K562 (cell line): ENCODE results near the gene SDR39U1. TPM values are rescaled to one million over a fixed set of nuclear protein-coding genes. Genes with fewer than 3 reads are reported as not detected.

Experiments
- ATAC-seq: fragments of 200-7000 bp; cut with Tn5 transposase; 3 replicates; pipeline ENCODE4 v1.9.1; 2020; ENCODE audit warnings: moderate library complexity
- BruUV-seq: library from RNA; stranded (reverse); fragments of 400-500 nt; replicated peaks from 2 replicates; lab custom pipeline; 2021; lab: Mats Ljungman, UMichigan
- CTCF ChIA-PET: fragments of 300-600 bp; formaldehyde crosslinking; extraction: SDS; loops from one replicate; lab custom pipeline; 2021; ENCODE audit warnings: low intra/inter-chr PET ratio; lab: Yijun Ruan, JAX
- POLR2A ChIA-PET: fragments of 300-600, 350-650 bp; sonication (Branson Sonifier 250); formaldehyde crosslinking; extraction: SDS; loops from one replicate; lab custom pipeline; 2021; ENCODE audit warnings: antibody characterized with exemption, inconsistent platforms; lab: Yijun Ruan, JAX
- DNase-seq, 4 experiments: peaks; one replicate each; pipeline versions ENCODE4 v3.0.0 to v3.0.0-alpha.2; 2011 to 2018; ENCODE audit warnings: low spot score in 3 of 4, mixed read lengths in 3 of 4; ENCODE audit errors: extremely low read depth in 1 of 4
- FAIRE-seq: peaks from 2 replicates; lab custom pipeline; 2011; peaks lifted over from hg19 to GRCh38; lab: Jason Lieb, UNC
- H2AFZ ChIP-seq: 2 replicates; pipeline ENCODE4 v1.6.0; 2011; ENCODE audit warnings: low read depth, low read length, control low read depth, inconsistent platforms
- H3K27ac ChIP-seq: fragments of 200-600 bp; 3 replicates; pipeline ENCODE4 v1.8.0; 2011; ENCODE audit warnings: low read depth, mild to moderate bottlenecking, control low read depth, inconsistent platforms, low read length, moderate library complexity, mixed read lengths; ENCODE audit errors: extremely low read depth
- H3K27me3 ChIP-seq, 2 experiments: fragments of 300-600 bp in 1 of 2; 2 replicates in 1 of 2; 3 replicates in 1 of 2; pipeline versions ENCODE4 v1.6.0 to v1.8.0; 2011; ENCODE audit warnings: inconsistent platforms in 2 of 2, low read length in 2 of 2, mild to moderate bottlenecking in 1 of 2, mixed read lengths in 1 of 2, moderate library complexity in 1 of 2; ENCODE audit not compliant: control insufficient read depth in 2 of 2, insufficient read depth in 2 of 2
- H3K36me3 ChIP-seq: fragments of 300-600 bp; 3 replicates; pipeline ENCODE4 v1.8.0; 2011; ENCODE audit warnings: mild to moderate bottlenecking, low read length, inconsistent platforms; ENCODE audit not compliant: control insufficient read depth, insufficient read depth
- H3K4me1 ChIP-seq, 2 experiments: fragments of 200-600 bp in 1 of 2; replicated peaks in 1 of 2; 2 replicates in 1 of 2; 3 replicates in 1 of 2; pipeline versions ENCODE4 v1.5.1 to v1.8.0; 2011; ENCODE audit warnings: inconsistent platforms in 2 of 2, low read length in 2 of 2, mild to moderate bottlenecking in 1 of 2, mixed read lengths in 1 of 2, moderate library complexity in 1 of 2; ENCODE audit not compliant: control insufficient read depth in 2 of 2, insufficient read depth in 2 of 2
- H3K4me2 ChIP-seq: 2 replicates; pipeline ENCODE4 v1.6.1; 2011; ENCODE audit warnings: low read length, control low read depth, inconsistent platforms, mixed read lengths; ENCODE audit not compliant: insufficient read depth
- H3K4me3 ChIP-seq: fragments of 200-600 bp; sonication (generic), shearing (Covaris generic); 2 replicates; pipeline ENCODE4 v1.5.1; 2016; ENCODE audit warnings: control low read depth, inconsistent platforms
- H3K79me2 ChIP-seq: fragments of 200-600 bp; 3 replicates; pipeline ENCODE4 v1.8.0; 2011; ENCODE audit warnings: low read length, inconsistent platforms; ENCODE audit not compliant: control insufficient read depth, insufficient read depth
- H3K9ac ChIP-seq, 2 experiments: 2 replicates each; pipeline versions ENCODE4 v1.6.0 to v1.6.1; 2011; ENCODE audit warnings: low read depth in 2 of 2, low read length in 2 of 2, control low read depth in 1 of 2, inconsistent platforms in 1 of 2, mild to moderate bottlenecking in 1 of 2, mixed read lengths in 1 of 2; ENCODE audit not compliant: insufficient read depth in 1 of 2
- H3K9me1 ChIP-seq: one replicate; pipeline ENCODE4 v1.6.0; 2011; ENCODE audit warnings: inconsistent platforms, mild to moderate bottlenecking, low read length, moderate library complexity; ENCODE audit not compliant: control insufficient read depth, insufficient read depth
- H3K9me3 ChIP-seq: replicated peaks from 2 replicates; pipeline ENCODE4 v1.5.1; 2011; ENCODE audit warnings: low read depth, low read length, inconsistent platforms; ENCODE audit not compliant: control insufficient read depth, insufficient read depth
- H4K20me1 ChIP-seq: replicated peaks from 2 replicates; pipeline ENCODE4 v1.6.1; 2011; ENCODE audit warnings: low read length, inconsistent platforms, mixed read lengths; ENCODE audit not compliant: control insufficient read depth, insufficient read depth
- ATF1 ChIP-seq, 2 experiments: fragments of 450-650 bp in 1 of 2; IDR thresholded peaks; 2 replicates each; pipeline ENCODE4 v1.6.1; 2016; ENCODE audit warnings: missing compliant biosample characterization in 1 of 2, missing genetic modification characterization in 1 of 2
- DEAF1 ChIP-seq: fragments of 450-650 bp; formaldehyde crosslinking; IDR thresholded peaks from 2 replicates; pipeline ENCODE4 v1.4.0; 2020; ENCODE audit warnings: mild to moderate bottlenecking, moderate library complexity
- ETV6 ChIP-seq, 3 experiments: fragments of 150-350 bp in 1 of 3; sonication (generic) in 1 of 3; formaldehyde crosslinking in 1 of 3; IDR thresholded peaks; 2 replicates each; pipeline versions ENCODE4 v1.6.1 to v1.8.0; 2014 to 2022; ENCODE audit warnings: borderline replicate concordance in 2 of 3, low read depth in 2 of 3, antibody characterized with exemption in 1 of 3, low read length in 1 of 3, mild to moderate bottlenecking in 1 of 3, missing genetic modification reagents in 1 of 3
- EWSR1 ChIP-seq: fragments of 450-650 bp; IDR thresholded peaks from 2 replicates; pipeline ENCODE4 v1.6.1; 2018; ENCODE audit warnings: borderline replicate concordance, mild to moderate bottlenecking, low read depth, moderate library complexity; ENCODE audit not compliant: partially characterized antibody
- GABPA ChIP-seq: fragments of 200-800 bp; sonication (Bioruptor generic); conservative IDR thresholded peaks from 2 replicates; pipeline ENCODE4 v1.6.1; 2016; ENCODE audit warnings: low read depth, missing genetic modification characterization, missing compliant biosample characterization
- KDM1A ChIP-seq, 2 experiments: fragments of 450-650 bp; IDR thresholded peaks; 2 replicates each; pipeline ENCODE4 v1.6.1; 2016; ENCODE audit warnings: mild to moderate bottlenecking in 2 of 2
- MCM5 ChIP-seq: fragments of 450-650 bp; IDR thresholded peaks from 2 replicates; pipeline ENCODE4 v1.6.1; 2016; ENCODE audit warnings: low read depth
- MEF2D ChIP-seq: conservative IDR thresholded peaks from 2 replicates; pipeline ENCODE4 v1.6.1; 2016; ENCODE audit warnings: low read depth, missing genetic modification characterization, missing compliant biosample characterization
- MITF ChIP-seq: IDR thresholded peaks from 2 replicates; pipeline ENCODE4 v1.6.1; 2014; ENCODE audit warnings: antibody characterized with exemption
- SAFB ChIP-seq: fragments of 200-400 bp; formaldehyde crosslinking; IDR thresholded peaks from 2 replicates; pipeline ENCODE4 v1.6.1; 2017; ENCODE audit warnings: low read depth, low read length, borderline replicate concordance
- SMARCE1 ChIP-seq: fragments of 450-650 bp; IDR thresholded peaks from 2 replicates; pipeline ENCODE4 v1.7.1; 2016; ENCODE audit warnings: mild to moderate bottlenecking
- ZKSCAN3 ChIP-seq: fragments of 250-450 bp; sonication (Bioruptor Pico); IDR thresholded peaks from 2 replicates; pipeline ENCODE4 v1.4.0; 2020
- ZNF12 ChIP-seq: sonication (generic); formaldehyde crosslinking; IDR thresholded peaks from 2 replicates; pipeline ENCODE4 v1.4.0; 2020; ENCODE audit warnings: mild to moderate bottlenecking, missing genetic modification reagents
- ZNF140 ChIP-seq: fragments of 250-450 bp; sonication (Bioruptor Pico); IDR thresholded peaks from 2 replicates; pipeline ENCODE4 v1.8.0; 2021; ENCODE audit warnings: moderate library complexity, mild to moderate bottlenecking, inconsistent platforms
- ZNF507 ChIP-seq: conservative IDR thresholded peaks from 2 replicates; pipeline ENCODE4 v1.6.1; 2017; ENCODE audit warnings: missing genetic modification characterization, missing compliant biosample characterization
- ZNF586 ChIP-seq: fragments of 450-650 bp; formaldehyde crosslinking; conservative IDR thresholded peaks from 2 replicates; pipeline ENCODE4 v1.4.0; 2020; ENCODE audit warnings: mild to moderate bottlenecking, moderate library complexity
- WGBS: fragments of 100-300 bp; shearing (Covaris generic); methylation state at CpG from one replicate; pipeline ENCODE4 v1.1.6; 2016; ENCODE audit warnings: low coverage, mixed read lengths; ENCODE audit not compliant: insufficient coverage; ENCODE audit errors: missing lambda C conversion rate; 5-methylcytosine and 5-hydroxymethylcytosine counted together
- in situ Hi-C: fragments of 300-500 bp; cut with MboI; formaldehyde crosslinking; loops from 4 replicates; pipeline ENCODE4 v1.15.0; 2018; ENCODE audit warnings: inconsistent platforms, mixed read lengths
- intact Hi-C: fragments of 100-400 bp; cut with micrococcal nuclease; formaldehyde crosslinking; loops from 2 replicates; pipeline ENCODE4 v1.14.2; 2022
- polyA plus RNA-seq, 8 experiments: library from polyadenylated mRNA; depleted of rRNA in 4 of 8; stranded (reverse) in 5 of 8; unstranded in 3 of 8; fragments of >200 nt; fragmentation: Nextera tagmentation in 2 of 8; fragmentation: Illumina TruSeq in 1 of 8; extraction: Ambion mirVana in 2 of 8; extraction: Trizol in 1 of 8; gene quantifications; 2 replicates each; pipeline versions ENCODE4 v1.2.1 to v1.2.3, GENCODE V29; 2011 to 2014; ENCODE audit warnings: inconsistent platforms in 1 of 8, missing spikeins in 1 of 8
- total RNA-seq, 7 experiments: library from RNA; depleted of rRNA in 6 of 7; stranded (reverse); fragments of >200 nt in 6 of 7; fragmentation: Illumina TruSeq in 2 of 7; extraction: Trizol in 2 of 7; gene quantifications; 2 replicates each; pipeline versions ENCODE4 v1.2.1 to v1.2.3, GENCODE V29; 2011 to 2021; ENCODE audit warnings: low replicate concordance in 1 of 7
- TF ChIP-seq, protein P1 (sequence below): fragments of 450-650 bp; formaldehyde crosslinking; IDR thresholded peaks from 2 replicates; pipeline ENCODE4 v1.4.0; 2022; ENCODE audit warnings: missing genetic modification characterization
- TF ChIP-seq, protein P2 (sequence below): sonication (generic); formaldehyde crosslinking; IDR thresholded peaks from 2 replicates; pipeline ENCODE4 v1.8.0; 2023; ENCODE audit warnings: mild to moderate bottlenecking, missing genetic modification reagents

The SDR39U1 gene
- total and polyA plus RNA-seq, 9 of the 15 experiments (the other 6 are each of a cell fraction or from before 2014, with no cell fraction given), result 10.4 to 56.1 (median 19.8) TPM

GRCh38 chr14:24406416-24406815, 36.2 kb downstream of the SDR39U1 start:
- no peaks in the 10 kb centered on the region for H4K20me1 ChIP-seq
- FAIRE-seq (no peak), DNase-seq (no peak), ATAC-seq (no peak)
- no peak overlapping the region for H3K4me3 ChIP-seq
- intact Hi-C loops, result no loop called here
- no peak overlapping the region for H3K4me2 ChIP-seq
- H3K4me1 ChIP-seq, result peaks cover 0 to 7% of the 10 kb centered on the region in 2 experiments; a peak in 2 of 5 replicates
- 30% methylated on average over 3 of the region's 6 CpGs for WGBS
- ChIA-PET CTCF (no interaction called here), POLR2A (interaction anchor here (0.7 kb wide), 1 partner anchor 31 kb away, joined by 3 read pairs; no protein-coding TSS in a partner anchor)
- peaks cover 0 to 8% of the 10 kb centered on the region in 2 experiments; a peak in 1 of 5 replicates for H3K27me3 ChIP-seq
- H3K36me3 ChIP-seq, result no peaks in the 10 kb centered on the region
- H2AFZ ChIP-seq, result no peak overlapping the region
- no peaks in the 10 kb centered on the region for H3K9me3 ChIP-seq
- no peak overlapping the region for H3K9ac ChIP-seq
- no peak overlapping the region for H3K27ac ChIP-seq
- no peaks in the 10 kb centered on the region for H3K9me1 ChIP-seq
- BruUV-seq, result no TSS peak
- in situ Hi-C loops, result no loop called here
- H3K79me2 ChIP-seq, result no peaks in the 10 kb centered on the region
- TF ChIP-seq ATF1 (CRISPR knock-in tag; IDR thresholded peaks at IDR 0.05), result no peak
- TF ChIP-seq ATF1 (tag; IDR thresholded peaks at IDR 0.05), result no peak
- TF ChIP-seq, protein P1, sequence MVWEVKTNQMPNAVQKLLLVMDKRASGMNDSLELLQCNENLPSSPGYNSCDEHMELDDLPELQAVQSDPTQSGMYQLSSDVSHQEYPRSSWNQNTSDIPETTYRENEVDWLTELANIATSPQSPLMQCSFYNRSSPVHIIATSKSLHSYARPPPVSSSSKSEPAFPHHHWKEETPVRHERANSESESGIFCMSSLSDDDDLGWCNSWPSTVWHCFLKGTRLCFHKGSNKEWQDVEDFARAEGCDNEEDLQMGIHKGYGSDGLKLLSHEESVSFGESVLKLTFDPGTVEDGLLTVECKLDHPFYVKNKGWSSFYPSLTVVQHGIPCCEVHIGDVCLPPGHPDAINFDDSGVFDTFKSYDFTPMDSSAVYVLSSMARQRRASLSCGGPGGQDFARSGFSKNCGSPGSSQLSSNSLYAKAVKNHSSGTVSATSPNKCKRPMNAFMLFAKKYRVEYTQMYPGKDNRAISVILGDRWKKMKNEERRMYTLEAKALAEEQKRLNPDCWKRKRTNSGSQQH, result no peak
- no peak for TF ChIP-seq ZNF140 (CRISPR knock-in tag)
- no peak for TF ChIP-seq ZKSCAN3 (CRISPR knock-in tag)
- no peak for TF ChIP-seq ZNF12 (CRISPR knock-in tag)
- no peak for TF ChIP-seq SAFB
- TF ChIP-seq ZNF586, result no peak
- no peak for TF ChIP-seq ZNF507 (tag)
- TF ChIP-seq KDM1A (IDR thresholded peaks at IDR 0.05), result no peak
- TF ChIP-seq SMARCE1, result no peak
- TF ChIP-seq MITF, result no peak
- no peak for TF ChIP-seq DEAF1 (CRISPR knock-in tag)
- TF ChIP-seq GABPA (tag), result no peak
- TF ChIP-seq, protein P2, sequence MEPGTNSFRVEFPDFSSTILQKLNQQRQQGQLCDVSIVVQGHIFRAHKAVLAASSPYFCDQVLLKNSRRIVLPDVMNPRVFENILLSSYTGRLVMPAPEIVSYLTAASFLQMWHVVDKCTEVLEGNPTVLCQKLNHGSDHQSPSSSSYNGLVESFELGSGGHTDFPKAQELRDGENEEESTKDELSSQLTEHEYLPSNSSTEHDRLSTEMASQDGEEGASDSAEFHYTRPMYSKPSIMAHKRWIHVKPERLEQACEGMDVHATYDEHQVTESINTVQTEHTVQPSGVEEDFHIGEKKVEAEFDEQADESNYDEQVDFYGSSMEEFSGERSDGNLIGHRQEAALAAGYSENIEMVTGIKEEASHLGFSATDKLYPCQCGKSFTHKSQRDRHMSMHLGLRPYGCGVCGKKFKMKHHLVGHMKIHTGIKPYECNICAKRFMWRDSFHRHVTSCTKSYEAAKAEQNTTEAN (CRISPR knock-in tag), result no peak
- no peak for TF ChIP-seq MEF2D (tag)
- no peak for TF ChIP-seq EWSR1
- no peak for TF ChIP-seq MCM5
- TF ChIP-seq ETV6 (IDR thresholded peaks at IDR 0.05; ENCODE audit: borderline replicate concordance in 1 of 2, low read depth in 2 of 2, low read length in 1 of 2), result no peak
- no peak for TF ChIP-seq ETV6 (CRISPR knock-in tag; IDR thresholded peaks at IDR 0.05; ENCODE audit: borderline replicate concordance)
